GM12801 (cell line): ENCODE measurements around the gene RPS6KA2.

Experiments
- TF ChIP-seq, protein P1 (sequence below): IDR thresholded peaks from one replicate; pipeline ENCODE4 v1.5.1; 2011; ENCODE audit warnings: control low read depth; ENCODE audit not compliant: insufficient read length; ENCODE audit errors: extremely low read depth

The RPS6KA2 gene

GRCh38 chr6:166558156-166559005 lies 68.7 kb downstream of the RPS6KA2 start:
- TF ChIP-seq, protein P1, sequence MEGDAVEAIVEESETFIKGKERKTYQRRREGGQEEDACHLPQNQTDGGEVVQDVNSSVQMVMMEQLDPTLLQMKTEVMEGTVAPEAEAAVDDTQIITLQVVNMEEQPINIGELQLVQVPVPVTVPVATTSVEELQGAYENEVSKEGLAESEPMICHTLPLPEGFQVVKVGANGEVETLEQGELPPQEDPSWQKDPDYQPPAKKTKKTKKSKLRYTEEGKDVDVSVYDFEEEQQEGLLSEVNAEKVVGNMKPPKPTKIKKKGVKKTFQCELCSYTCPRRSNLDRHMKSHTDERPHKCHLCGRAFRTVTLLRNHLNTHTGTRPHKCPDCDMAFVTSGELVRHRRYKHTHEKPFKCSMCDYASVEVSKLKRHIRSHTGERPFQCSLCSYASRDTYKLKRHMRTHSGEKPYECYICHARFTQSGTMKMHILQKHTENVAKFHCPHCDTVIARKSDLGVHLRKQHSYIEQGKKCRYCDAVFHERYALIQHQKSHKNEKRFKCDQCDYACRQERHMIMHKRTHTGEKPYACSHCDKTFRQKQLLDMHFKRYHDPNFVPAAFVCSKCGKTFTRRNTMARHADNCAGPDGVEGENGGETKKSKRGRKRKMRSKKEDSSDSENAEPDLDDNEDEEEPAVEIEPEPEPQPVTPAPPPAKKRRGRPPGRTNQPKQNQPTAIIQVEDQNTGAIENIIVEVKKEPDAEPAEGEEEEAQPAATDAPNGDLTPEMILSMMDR: no peak

- TF ChIP-seq, protein P1: no peak
Observed at GRCh38 chr6:166556863-166557322, 70.2 kb downstream of the RPS6KA2 start.

DNA sequence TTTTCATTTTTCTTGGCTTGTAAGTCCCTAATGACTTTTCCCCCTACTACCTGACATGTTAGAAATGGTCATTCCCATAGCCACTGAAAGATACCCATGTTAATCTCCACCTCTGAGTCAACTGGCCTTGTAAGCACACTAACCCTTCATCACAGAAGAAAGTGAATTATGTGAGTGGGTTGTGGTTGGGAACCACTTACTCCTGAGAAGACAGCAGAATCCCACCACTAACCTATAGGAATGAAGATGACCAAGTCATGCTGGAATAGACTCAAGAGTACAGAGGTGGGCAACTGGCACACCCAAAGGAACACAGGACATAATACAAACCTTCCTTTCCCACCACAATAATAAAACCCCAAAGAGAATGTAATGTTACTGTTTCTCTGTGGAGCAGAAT lies 70.7 kb downstream of the RPS6KA2 start:
- TF ChIP-seq, protein P1: no peak

GRCh38 chr6:166555086-166555485 lies 72.0 kb downstream of the RPS6KA2 start:
- TF ChIP-seq, protein P1: no peak

DNA sequence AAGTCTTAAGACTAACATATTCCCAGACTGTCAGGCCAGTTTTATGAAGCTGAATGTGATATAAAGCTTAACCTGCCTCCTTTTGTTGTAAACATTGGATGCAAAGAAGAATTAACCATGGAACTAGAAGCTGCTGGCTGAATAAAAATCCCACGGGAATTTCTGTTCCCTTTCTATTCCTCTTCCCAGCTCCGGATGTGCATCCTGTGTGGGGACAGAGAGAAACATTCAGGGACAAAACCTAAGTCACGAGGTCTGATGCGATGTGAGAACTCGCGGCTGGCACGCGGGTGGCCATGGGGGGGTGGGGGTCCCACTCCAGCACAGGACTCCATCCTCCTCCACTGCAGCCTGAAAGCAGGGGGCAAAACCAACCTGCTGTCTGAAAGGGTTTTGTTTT lies 72.7 kb downstream of the RPS6KA2 start:
- TF ChIP-seq, protein P1: no peak

GRCh38 chr6:166553563-166554271 lies 73.3 kb downstream of the RPS6KA2 start:
- TF ChIP-seq, protein P1: no peak

- TF ChIP-seq, protein P1: no peak
Observed at GRCh38 chr6:166552600-166552999, 74.5 kb downstream of the RPS6KA2 start.
